ENCODE data around the gene HSF2. TPM values are rescaled to one million over a fixed set of nuclear protein-coding genes. Genes with fewer than 3 reads are reported as not detected.
"Not testable (repeated sequence)": the region's sequence is repeated elsewhere in the genome, so short reads cannot be mapped to it uniquely, and the experiment has no call there.

The HSF2 gene
- polyA plus RNA-seq, 2 of the 4 experiments (the other 2 are of a cell fraction), result 9.2 to 25.9 TPM

GRCh38 chr6:122454673-122455072 is 55.2 kb downstream of the HSF2 start:
- WGBS (ENCODE audit: missing lambda C conversion rate), result 90% methylated on average over 4 of the region's 4 CpGs
- TF ChIP-seq, protein P1, sequence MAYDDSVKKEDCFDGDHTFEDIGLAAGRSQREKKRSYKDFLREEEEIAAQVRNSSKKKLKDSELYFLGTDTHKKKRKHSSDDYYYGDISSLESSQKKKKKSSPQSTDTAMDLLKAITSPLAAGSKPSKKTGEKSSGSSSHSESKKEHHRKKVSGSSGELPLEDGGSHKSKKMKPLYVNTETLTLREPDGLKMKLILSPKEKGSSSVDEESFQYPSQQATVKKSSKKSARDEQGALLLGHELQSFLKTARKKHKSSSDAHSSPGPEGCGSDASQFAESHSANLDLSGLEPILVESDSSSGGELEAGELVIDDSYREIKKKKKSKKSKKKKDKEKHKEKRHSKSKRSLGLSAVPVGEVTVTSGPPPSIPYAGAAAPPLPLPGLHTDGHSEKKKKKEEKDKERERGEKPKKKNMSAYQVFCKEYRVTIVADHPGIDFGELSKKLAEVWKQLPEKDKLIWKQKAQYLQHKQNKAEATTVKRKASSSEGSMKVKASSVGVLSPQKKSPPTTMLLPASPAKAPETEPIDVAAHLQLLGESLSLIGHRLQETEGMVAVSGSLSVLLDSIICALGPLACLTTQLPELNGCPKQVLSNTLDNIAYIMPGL (CRISPR knock-in tag; IDR thresholded peaks at IDR 0.05; ENCODE audit: borderline replicate concordance), result no peak
- TF ChIP-seq TFCP2L1 (CRISPR knock-in tag; IDR thresholded peaks at IDR 0.05) (no peak), KDM5A (IDR thresholded peaks at IDR 0.05) (no peak), ZNF302 (CRISPR knock-in tag; IDR thresholded peaks at IDR 0.05) (no peak)

GRCh38 chr6:122455116-122455515 is 55.7 kb downstream of the HSF2 start:
- CTCF ChIA-PET, result interaction anchor here (1.4 kb wide), 1 partner anchor 37 kb away, joined by 3 read pairs; no protein-coding TSS in a partner anchor
- WGBS (ENCODE audit: missing lambda C conversion rate), result 91% methylated on average over 1 of the region's 1 CpG
- ATAC-seq; H3K9me3 ChIP-seq; DNase-seq (ENCODE audit: low read depth in 1 of 2, low spot score in 1 of 2); H3K4me2 ChIP-seq; H3K27ac ChIP-seq; H3K4me3 ChIP-seq; FAIRE-seq; POLR2A ChIA-PET: not testable (repeated sequence)
- peaks cover 12% of the 10 kb centered on the region for H3K4me1 ChIP-seq

More at GRCh38 chr6:122454673-122455072, 55.2 kb downstream of the HSF2 start:
- H3K4me1 ChIP-seq, result peaks cover 8% of the 10 kb centered on the region
- no peak for DNase-seq (ENCODE audit: low read depth in 1 of 2, low spot score in 1 of 2)
- no peak overlapping the region for H3K4me3 ChIP-seq
- ChIA-PET CTCF (interaction anchor here (1.4 kb wide), 1 partner anchor 37 kb away, joined by 3 read pairs; no protein-coding TSS in a partner anchor), POLR2A (no interaction called here)
- no peak for FAIRE-seq
- H3K9me3 ChIP-seq, result no peaks in the 10 kb centered on the region
- no peak overlapping the region for H3K4me2 ChIP-seq
- H3K27ac ChIP-seq, result no peak overlapping the region
- ATAC-seq, result no peak

DNA sequence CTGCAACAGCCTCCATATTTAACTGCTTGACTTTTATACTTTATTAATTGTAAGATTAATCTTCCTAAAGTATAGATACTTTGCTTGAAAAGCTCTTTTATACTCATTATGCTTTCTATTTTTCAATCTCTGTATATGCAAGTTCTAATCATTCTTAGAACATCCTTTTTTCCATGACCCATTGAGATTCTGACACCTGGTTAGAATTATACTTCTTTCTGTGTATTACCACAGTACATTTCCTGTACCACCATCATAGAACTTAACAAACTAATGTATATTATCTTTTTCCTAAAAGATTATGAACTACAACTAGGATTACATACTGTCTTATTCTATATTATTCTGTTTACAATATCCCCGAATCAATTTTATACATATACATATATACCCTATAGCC is 58.6 kb downstream of the HSF2 start:
- no peak overlapping the region for H3K4me2 ChIP-seq
- peaks cover 12% of the 10 kb centered on the region for H3K4me1 ChIP-seq
- DNase-seq (ENCODE audit: low read depth in 1 of 2, low spot score in 1 of 2) (no peak), FAIRE-seq (no peak), ATAC-seq (no peak)
- ChIA-PET POLR2A (no interaction called here), CTCF (no interaction called here)
- WGBS (ENCODE audit: missing lambda C conversion rate), result 97% methylated on average over 1 of the region's 1 CpG
- TF ChIP-seq HOXA7 (CRISPR knock-in tag; IDR thresholded peaks at IDR 0.05) (no peak), CBX8 (IDR thresholded peaks at IDR 0.05) (no peak), EP300 (IDR thresholded peaks at IDR 0.05) (no peak), SMC3 (IDR thresholded peaks at IDR 0.05) (no peak), RARB (CRISPR knock-in tag; IDR thresholded peaks at IDR 0.05) (no peak), NPAS2 (CRISPR knock-in tag; IDR thresholded peaks at IDR 0.05; ENCODE audit: borderline replicate concordance) (no peak), BHLHE40 (IDR thresholded peaks at IDR 0.05; ENCODE audit: low read depth, low read length) (no peak), CEBPB (IDR thresholded peaks at IDR 0.05) (no peak)
- no peak overlapping the region for H3K4me3 ChIP-seq
- H3K27ac ChIP-seq, result no peak overlapping the region
- no peaks in the 10 kb centered on the region for H3K9me3 ChIP-seq

DNA sequence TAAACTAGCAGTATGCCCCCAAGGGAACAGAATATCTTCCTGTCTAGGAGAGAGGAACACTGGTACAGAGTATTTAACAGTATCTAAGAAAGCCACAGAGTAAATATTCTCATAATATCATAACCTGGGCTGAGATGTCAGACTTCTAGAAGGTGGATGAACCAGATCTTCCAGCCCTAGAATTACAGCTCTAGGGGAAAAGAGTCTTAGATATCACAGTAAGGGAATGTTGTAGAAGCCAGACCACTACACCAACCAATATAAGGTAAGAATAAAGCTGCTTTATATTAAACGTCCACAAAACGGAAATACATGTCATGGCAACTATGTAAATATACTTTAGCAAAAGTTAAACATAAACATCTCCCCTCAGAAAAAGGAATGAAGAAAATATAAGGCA is 59.8 kb downstream of the HSF2 start:
- POLR2A ChIA-PET, result no interaction called here
- Histone ChIP-seq H3K4me3 (no peak overlapping the region), H3K9me3 (no peaks in the 10 kb centered on the region), H3K4me1 (peaks cover 12% of the 10 kb centered on the region), H3K4me2 (0 out of 3 replicates have a peak overlapping the region, but pooled peaks have one; percentile 19), H3K27ac (no peak overlapping the region)
- no peak for FAIRE-seq
- WGBS (ENCODE audit: missing lambda C conversion rate), result 21% methylated on average over 2 of the region's 2 CpGs
- no peak for DNase-seq (ENCODE audit: low read depth in 1 of 2, low spot score in 1 of 2)
- TF ChIP-seq KDM5A (IDR thresholded peaks at IDR 0.05) (no peak), TP53 (CRISPR knock-in tag; IDR thresholded peaks at IDR 0.05) (no peak), FOSB (CRISPR knock-in tag; IDR thresholded peaks at IDR 0.05) (no peak)
- no peak for ATAC-seq
- CTCF ChIA-PET, result interaction anchor here (1.1 to 1.2 kb wide), 2 partner anchors 10 to 34 kb away, joined by 3 to 4 read pairs; no protein-coding TSS in a partner anchor

DNA sequence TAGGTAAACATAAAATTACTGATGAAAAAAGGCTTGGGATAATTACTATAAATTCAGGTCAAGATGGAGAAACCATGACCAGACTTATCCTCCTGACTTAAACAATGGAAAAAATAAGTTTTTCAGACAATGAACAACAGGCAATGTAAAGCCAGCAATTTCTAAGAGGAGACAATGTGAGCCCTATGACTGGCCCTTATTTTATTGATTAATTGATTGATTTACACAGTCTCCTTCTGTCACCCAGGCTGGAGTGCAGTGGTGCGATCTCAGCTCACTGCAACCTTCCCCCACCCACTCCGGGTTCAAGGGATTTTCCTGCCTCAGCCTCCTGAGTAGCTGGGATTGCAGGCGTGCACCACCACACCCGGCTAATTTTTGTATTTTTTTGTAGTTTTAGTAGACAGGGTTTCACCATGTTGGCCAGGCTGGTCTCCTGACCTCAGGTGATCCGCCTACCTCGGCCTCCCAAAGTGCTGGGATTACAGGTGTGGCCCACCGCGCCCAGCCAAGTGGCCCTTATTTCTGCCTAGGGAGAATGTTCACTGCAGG is 60.5 kb downstream of the HSF2 start:
- Histone ChIP-seq H3K4me2 (0 out of 3 replicates have a peak overlapping the region, but pooled peaks have one; percentile 1), H3K4me1 (peaks cover 12% of the 10 kb centered on the region)
- H3K27ac ChIP-seq; H3K4me3 ChIP-seq; ATAC-seq; POLR2A ChIA-PET; DNase-seq (ENCODE audit: low read depth in 1 of 2, low spot score in 1 of 2); FAIRE-seq; H3K9me3 ChIP-seq: not testable (repeated sequence)
- 97% methylated on average over 8 of the region's 8 CpGs for WGBS (ENCODE audit: missing lambda C conversion rate)
- CTCF ChIA-PET, result interaction anchor here (1.1 to 1.2 kb wide), 2 partner anchors 10 to 34 kb away, joined by 3 to 4 read pairs; no protein-coding TSS in a partner anchor
